Measurements from ENCODE around the gene SPEG.

Gene SPEG

GRCh38 chr2:219543596-219544358, 109.1 kb downstream of the SPEG start, which contains the start of the genes CHPF and TMEM198:
Gene CHPF (minus strand): TSS chr2:219543809. CDS start chr2:219543538, 271 bp downstream.
Gene TMEM198 (plus strand): TSS chr2:219544028. CDS start chr2:219544728, 700 bp downstream.
- DNase-seq, result peak; percentile 67 to 100 (median 98)

GRCh38 chr2:219544567-219544966, 109.9 kb downstream of the SPEG start:
- DNase-seq, result no peak

GRCh38 chr2:219545295-219545942, 110.8 kb downstream of the SPEG start:
- no peak for DNase-seq

GRCh38 chr2:219545943-219546352, 111.3 kb downstream of the SPEG start:
- DNase-seq, result peak in 1 of 51 donors; percentile 15

GRCh38 chr2:219547621-219548020, 113.0 kb downstream of the SPEG start:
- no peak for DNase-seq

Data from hypothalamus (tissue), 51 donors.